OCI-LY1 (cell line): ENCODE measurements around the gene ESAM.

Experiments
- H2AFZ ChIP-seq: fragments of 200-600 bp; sonication (generic), shearing (Covaris generic); 2 replicates; pipeline ENCODE4 v1.6.0; 2014; ENCODE audit warnings: antibody characterized with exemption, mild to moderate bottlenecking, low read length
- H3F3A ChIP-seq: fragments of 200-600 bp; sonication (generic), shearing (Covaris generic); 2 replicates; pipeline ENCODE4 v1.6.0; 2014; ENCODE audit warnings: mild to moderate bottlenecking, antibody characterized with exemption, low read length, moderate library complexity; ENCODE audit not compliant: insufficient read depth
- H3K27ac ChIP-seq: fragments of 200-600 bp; sonication (generic); 2 replicates; pipeline ENCODE4 v1.5.1; 2014; ENCODE audit warnings: low read length, mixed run types, mild to moderate bottlenecking, low read depth; ENCODE audit not compliant: poor library complexity, severe bottlenecking
- H3K27me3 ChIP-seq: fragments of 200-600 bp; sonication (generic); 2 replicates; pipeline ENCODE4 v1.6.0; 2014; ENCODE audit warnings: antibody characterized with exemption, mild to moderate bottlenecking, low read length, moderate library complexity; ENCODE audit not compliant: insufficient read depth
- H3K36me3 ChIP-seq: fragments of 200-600 bp; sonication (generic); 2 replicates; pipeline ENCODE4 v1.6.1; 2014; ENCODE audit warnings: mild to moderate bottlenecking, antibody characterized with exemption, low read length, moderate library complexity, mixed read lengths; ENCODE audit not compliant: insufficient read depth
- H3K4me1 ChIP-seq: fragments of 200-600 bp; sonication (generic); 2 replicates; pipeline ENCODE4 v1.5.1; 2014; ENCODE audit warnings: mild to moderate bottlenecking, low read length, moderate library complexity; ENCODE audit not compliant: insufficient read depth, severe bottlenecking
- H3K4me2 ChIP-seq: fragments of 200-600 bp; sonication (generic), shearing (Covaris generic); 2 replicates; pipeline ENCODE4 v1.6.1; 2014; ENCODE audit warnings: low read length
- H3K4me3 ChIP-seq: fragments of 200-600 bp; sonication (generic); 2 replicates; pipeline ENCODE4 v1.5.1; 2014; ENCODE audit warnings: low read length, low read depth, mild to moderate bottlenecking, mixed read lengths; ENCODE audit not compliant: poor library complexity, severe bottlenecking
- H3K79me2 ChIP-seq: fragments of 200-600 bp; shearing (Covaris generic); 2 replicates; pipeline ENCODE4 v1.6.1; 2016; ENCODE audit warnings: mixed run types, low read length, mixed read lengths; ENCODE audit not compliant: insufficient read depth
- H3K9ac ChIP-seq: fragments of 200-600 bp; sonication (generic), shearing (Covaris generic); 2 replicates; pipeline ENCODE4 v1.6.1; 2014; ENCODE audit warnings: mild to moderate bottlenecking, low read length, mixed read lengths
- H3K9me2 ChIP-seq: fragments of 200-600 bp; sonication (generic), shearing (Covaris generic); 2 replicates; pipeline ENCODE4 v1.6.1; 2014; ENCODE audit warnings: low read depth, mild to moderate bottlenecking, low read length, mixed read lengths
- H3K9me3 ChIP-seq: fragments of 200-600 bp; shearing (Covaris generic); 2 replicates; pipeline ENCODE4 v1.6.1; 2014; ENCODE audit warnings: low read length, mixed read lengths
- H4K20me1 ChIP-seq: fragments of 200-600 bp; sonication (generic), shearing (Covaris generic); 2 replicates; pipeline ENCODE4 v1.6.0; 2016; ENCODE audit warnings: mild to moderate bottlenecking, low read length; ENCODE audit not compliant: insufficient read depth
- CTCF ChIP-seq: fragments of 200-600 bp; sonication (generic), shearing (Covaris generic); IDR thresholded peaks from 2 replicates; pipeline ENCODE4 v1.5.1; 2017; ENCODE audit warnings: mild to moderate bottlenecking, antibody characterized with exemption, low read length, moderate library complexity, mixed read lengths
- EZH2 ChIP-seq: fragments of 200-600 bp; sonication (generic), shearing (Covaris generic); IDR thresholded peaks from 2 replicates; pipeline ENCODE4 v1.8.0; 2017; ENCODE audit warnings: borderline replicate concordance, mixed run types, mild to moderate bottlenecking, antibody characterized with exemption, low read length, moderate library complexity, mixed read lengths

Gene ESAM

DNA sequence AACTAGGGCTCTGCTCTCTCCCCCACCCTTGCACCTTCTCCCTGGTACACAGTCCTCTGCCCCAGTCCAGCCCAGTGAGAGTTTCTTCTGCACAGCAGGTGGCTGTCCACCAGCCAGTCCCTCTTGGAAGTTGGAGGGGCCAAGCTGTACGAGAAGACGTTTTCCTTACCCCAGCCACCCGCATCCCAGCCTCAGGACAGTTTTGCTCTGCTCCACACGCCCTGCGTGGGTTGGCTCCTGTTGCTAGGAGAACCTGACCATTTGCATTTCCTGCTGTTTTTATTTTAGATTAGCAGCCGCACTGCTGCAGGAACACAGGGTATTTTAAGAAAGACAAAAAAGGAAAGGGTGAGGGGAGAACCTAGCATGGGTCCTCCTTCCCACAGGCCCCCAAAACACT is 39.9 kb downstream of the ESAM start:
- H3K27me3 ChIP-seq: no peaks in the 10 kb centered on the region
- peaks cover 7% of the 10 kb centered on the region for H3K4me1 ChIP-seq
- TF ChIP-seq CTCF (no peak), EZH2 (no peak)

GRCh38 chr11:124719534-124719933 is 42.6 kb downstream of the ESAM start:
- Histone ChIP-seq H3K4me3 (no peak overlapping the region), H3K9me3 (no peaks in the 10 kb centered on the region), H3K27ac (no peak overlapping the region), H3K9ac (no peak overlapping the region), H3K4me2 (no peak overlapping the region), H2AFZ (no peak overlapping the region), H4K20me1 (no peaks in the 10 kb centered on the region), H3K4me1 (no peaks in the 10 kb centered on the region), H3K79me2 (no peaks in the 10 kb centered on the region), H3K36me3 (no peaks in the 10 kb centered on the region), H3F3A (no peaks in the 10 kb centered on the region), H3K27me3 (no peaks in the 10 kb centered on the region), H3K9me2 (no peaks in the 10 kb centered on the region)
- no peak for TF ChIP-seq EZH2

More for the DNA sequence above, 39.9 kb downstream of the ESAM start:
- Histone ChIP-seq H4K20me1 (no peaks in the 10 kb centered on the region), H3K79me2 (no peaks in the 10 kb centered on the region), H3F3A (no peaks in the 10 kb centered on the region), H3K27ac (no peak overlapping the region), H3K9me3 (no peaks in the 10 kb centered on the region), H3K4me3 (no peak overlapping the region), H3K9ac (no peak overlapping the region), H3K9me2 (no peaks in the 10 kb centered on the region), H2AFZ (no peak overlapping the region), H3K36me3 (no peaks in the 10 kb centered on the region), H3K4me2 (no peak overlapping the region)

- Histone ChIP-seq H4K20me1 (no peaks in the 10 kb centered on the region), H3K79me2 (no peaks in the 10 kb centered on the region), H3F3A (no peaks in the 10 kb centered on the region), H3K4me1 (no peaks in the 10 kb centered on the region), H2AFZ (no peak overlapping the region), H3K4me2 (no peak overlapping the region), H3K4me3 (no peak overlapping the region), H3K9ac (no peak overlapping the region), H3K27ac (no peak overlapping the region), H3K36me3 (no peaks in the 10 kb centered on the region), H3K27me3 (no peaks in the 10 kb centered on the region), H3K9me2 (no peaks in the 10 kb centered on the region), H3K9me3 (no peaks in the 10 kb centered on the region)
- TF ChIP-seq EZH2: no peak
- no peak for TF ChIP-seq CTCF
Observed at GRCh38 chr11:124718801-124719200, 43.3 kb downstream of the ESAM start.

GRCh38 chr11:124717786-124718651 is 44.1 kb downstream of the ESAM start:
- H3K36me3 ChIP-seq: no peaks in the 10 kb centered on the region
- H3K27ac ChIP-seq: no peak overlapping the region
- no peaks in the 10 kb centered on the region for H3K9me2 ChIP-seq
- no peak overlapping the region for H3K4me3 ChIP-seq
- no peak overlapping the region for H3K9ac ChIP-seq
- no peak overlapping the region for H3K4me2 ChIP-seq
- no peaks in the 10 kb centered on the region for H3K4me1 ChIP-seq
- TF ChIP-seq EZH2 (no peak), CTCF (no peak)
- H4K20me1 ChIP-seq: no peaks in the 10 kb centered on the region
- no peaks in the 10 kb centered on the region for H3K79me2 ChIP-seq
- H3K27me3 ChIP-seq: no peaks in the 10 kb centered on the region
- H3F3A ChIP-seq: no peaks in the 10 kb centered on the region
- H2AFZ ChIP-seq: no peak overlapping the region
- no peaks in the 10 kb centered on the region for H3K9me3 ChIP-seq
